ENCODE data around the gene SYT7. TPM values are rescaled to one million over a fixed set of nuclear protein-coding genes. Genes with fewer than 3 reads are reported as not detected.

The SYT7 gene
- total RNA-seq, 1 experiment from 2014 or later, result 25.2 TPM

- no peak overlapping the region for H3K27ac Mint-ChIP-seq (ENCODE audit: low read depth, unreplicated experiment)
- CTCF ChIA-PET, result interaction anchor here (0.6 to 4.3 kb wide), 14 partner anchors 8 to 545 kb away, joined by 3 to 80 read pairs (median 12); partner anchors contain the start of gene LRRC10B
- TF ChIP-seq, protein P1, sequence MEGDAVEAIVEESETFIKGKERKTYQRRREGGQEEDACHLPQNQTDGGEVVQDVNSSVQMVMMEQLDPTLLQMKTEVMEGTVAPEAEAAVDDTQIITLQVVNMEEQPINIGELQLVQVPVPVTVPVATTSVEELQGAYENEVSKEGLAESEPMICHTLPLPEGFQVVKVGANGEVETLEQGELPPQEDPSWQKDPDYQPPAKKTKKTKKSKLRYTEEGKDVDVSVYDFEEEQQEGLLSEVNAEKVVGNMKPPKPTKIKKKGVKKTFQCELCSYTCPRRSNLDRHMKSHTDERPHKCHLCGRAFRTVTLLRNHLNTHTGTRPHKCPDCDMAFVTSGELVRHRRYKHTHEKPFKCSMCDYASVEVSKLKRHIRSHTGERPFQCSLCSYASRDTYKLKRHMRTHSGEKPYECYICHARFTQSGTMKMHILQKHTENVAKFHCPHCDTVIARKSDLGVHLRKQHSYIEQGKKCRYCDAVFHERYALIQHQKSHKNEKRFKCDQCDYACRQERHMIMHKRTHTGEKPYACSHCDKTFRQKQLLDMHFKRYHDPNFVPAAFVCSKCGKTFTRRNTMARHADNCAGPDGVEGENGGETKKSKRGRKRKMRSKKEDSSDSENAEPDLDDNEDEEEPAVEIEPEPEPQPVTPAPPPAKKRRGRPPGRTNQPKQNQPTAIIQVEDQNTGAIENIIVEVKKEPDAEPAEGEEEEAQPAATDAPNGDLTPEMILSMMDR (IDR thresholded peaks at IDR 0.05; ENCODE audit: unreplicated experiment), result no peak
- DNase-seq (ENCODE audit: unreplicated experiment), result no peak
- no TSS peak for BruUV-seq (replicated peaks)
- H3K27me3 Mint-ChIP-seq (ENCODE audit: insufficient read depth, unreplicated experiment), result no peaks in the 10 kb centered on the region
- POLR2A ChIA-PET, result no interaction called here
- intact Hi-C loops (cut with micrococcal nuclease), result no loop called here
- H3K36me3 Mint-ChIP-seq (ENCODE audit: insufficient read depth, unreplicated experiment), result no peaks in the 10 kb centered on the region
- H3K4me1 Mint-ChIP-seq (ENCODE audit: insufficient read depth, unreplicated experiment), result no peaks in the 10 kb centered on the region
- no peak overlapping the region for H3K4me3 Mint-ChIP-seq (ENCODE audit: unreplicated experiment)
- no peaks in the 10 kb centered on the region for H3K9me3 Mint-ChIP-seq (ENCODE audit: unreplicated experiment)
Measured at GRCh38 chr11:61515686-61516085, 65.2 kb downstream of the SYT7 start.

GRCh38 chr11:61514050-61514917 lies 66.6 kb downstream of the SYT7 start:
- no TSS peak for BruUV-seq (replicated peaks)
- no peak for DNase-seq (ENCODE audit: unreplicated experiment)
- H3K4me1 Mint-ChIP-seq (ENCODE audit: insufficient read depth, unreplicated experiment), result no peaks in the 10 kb centered on the region
- no peak overlapping the region for H3K4me3 Mint-ChIP-seq (ENCODE audit: unreplicated experiment)
- TF ChIP-seq, protein P1 (IDR thresholded peaks at IDR 0.05; ENCODE audit: unreplicated experiment), result no peak
- H3K27ac Mint-ChIP-seq (ENCODE audit: low read depth, unreplicated experiment), result no peak overlapping the region
- POLR2A ChIA-PET, result no interaction called here
- no peaks in the 10 kb centered on the region for H3K36me3 Mint-ChIP-seq (ENCODE audit: insufficient read depth, unreplicated experiment)
- no peaks in the 10 kb centered on the region for H3K27me3 Mint-ChIP-seq (ENCODE audit: insufficient read depth, unreplicated experiment)
- H3K9me3 Mint-ChIP-seq (ENCODE audit: unreplicated experiment), result no peaks in the 10 kb centered on the region
- CTCF ChIA-PET, result interaction anchor here (0.6 to 3.2 kb wide), 14 partner anchors 9 to 384 kb away, joined by 3 to 18 read pairs (median 4); no protein-coding TSS in a partner anchor
- intact Hi-C loops (cut with micrococcal nuclease), result no loop called here

DNA sequence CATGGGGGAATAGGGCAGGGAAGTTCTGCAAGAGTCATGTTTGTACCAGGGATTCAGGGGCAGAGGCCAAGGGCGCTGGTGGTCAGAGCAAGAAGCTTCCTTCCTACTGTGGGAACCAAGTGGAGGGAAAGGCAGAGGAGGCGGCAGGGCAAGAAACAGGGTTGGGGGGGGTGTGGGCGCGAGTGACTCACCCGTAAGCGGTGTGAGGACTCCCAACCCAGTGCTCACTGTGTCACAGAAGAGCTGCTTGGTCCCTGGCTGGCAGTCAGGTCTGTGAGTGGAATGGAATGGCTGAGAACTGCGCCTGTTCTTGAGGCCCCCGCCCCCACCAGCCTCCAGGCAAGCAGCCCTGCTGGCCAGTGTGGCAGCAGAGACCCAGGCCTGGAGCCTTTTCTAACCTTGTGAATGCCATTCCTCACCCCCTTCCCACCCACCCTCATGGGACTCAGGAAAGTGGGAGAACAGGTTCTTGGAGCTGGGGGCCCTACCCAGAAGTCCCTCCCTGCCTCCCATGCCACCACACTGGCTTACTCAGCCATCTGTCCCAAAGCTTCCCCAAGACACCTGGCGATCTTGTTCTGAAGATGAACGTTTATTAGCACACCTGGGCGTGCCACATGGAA lies 67.6 kb downstream of the SYT7 start:
- H3K4me3 Mint-ChIP-seq (ENCODE audit: unreplicated experiment), result no peak overlapping the region
- TF ChIP-seq, protein P1 (IDR thresholded peaks at IDR 0.05; ENCODE audit: unreplicated experiment), result no peak
- no peak for DNase-seq (ENCODE audit: unreplicated experiment)
- intact Hi-C loops (cut with micrococcal nuclease), result no loop called here
- H3K9me3 Mint-ChIP-seq (ENCODE audit: unreplicated experiment), result no peaks in the 10 kb centered on the region
- BruUV-seq (replicated peaks), result no TSS peak
- CTCF ChIA-PET, result interaction anchor here (0.7 to 3.2 kb wide), 5 partner anchors 18 to 47 kb away, joined by 3 to 18 read pairs (median 4); no protein-coding TSS in a partner anchor
- no peaks in the 10 kb centered on the region for H3K4me1 Mint-ChIP-seq (ENCODE audit: insufficient read depth, unreplicated experiment)
- no peak overlapping the region for H3K27ac Mint-ChIP-seq (ENCODE audit: low read depth, unreplicated experiment)
- no peaks in the 10 kb centered on the region for H3K27me3 Mint-ChIP-seq (ENCODE audit: insufficient read depth, unreplicated experiment)
- POLR2A ChIA-PET, result interaction anchor here (0.6 kb wide), 2 partner anchors 56 to 240 kb away, joined by 3 read pairs; no protein-coding TSS in a partner anchor
- H3K36me3 Mint-ChIP-seq (ENCODE audit: insufficient read depth, unreplicated experiment), result no peaks in the 10 kb centered on the region

DNA sequence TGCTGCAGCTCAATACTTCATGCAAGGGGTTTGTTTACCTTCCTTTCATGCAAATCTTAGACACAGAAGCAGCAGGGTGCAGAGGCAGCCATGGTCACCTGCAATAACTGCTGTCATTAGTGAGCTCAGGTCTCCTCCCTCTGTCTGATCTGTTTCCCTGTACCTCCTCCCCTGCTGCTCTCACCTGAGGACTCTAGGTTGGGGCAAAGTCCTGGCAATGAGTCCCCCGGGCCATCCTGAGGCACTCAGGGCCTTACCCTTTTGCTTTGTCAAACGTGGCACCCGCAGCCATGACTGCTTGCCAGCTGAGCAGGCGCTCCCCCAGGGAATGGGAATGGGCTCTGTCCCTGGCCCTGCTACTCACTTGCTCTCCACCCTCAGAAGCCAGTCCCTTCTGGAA lies 68.4 kb downstream of the SYT7 start:
- Mint-ChIP-seq H3K27ac (ENCODE audit: low read depth, unreplicated experiment) (no peak overlapping the region), H3K36me3 (ENCODE audit: insufficient read depth, unreplicated experiment) (no peaks in the 10 kb centered on the region), H3K9me3 (ENCODE audit: unreplicated experiment) (no peaks in the 10 kb centered on the region), H3K4me3 (ENCODE audit: unreplicated experiment) (no peak overlapping the region), H3K4me1 (ENCODE audit: insufficient read depth, unreplicated experiment) (no peaks in the 10 kb centered on the region), H3K27me3 (ENCODE audit: insufficient read depth, unreplicated experiment) (peaks cover 8% of the 10 kb centered on the region)
- TF ChIP-seq, protein P1 (IDR thresholded peaks at IDR 0.05; ENCODE audit: unreplicated experiment), result no peak
- intact Hi-C loops (cut with micrococcal nuclease), result no loop called here
- POLR2A ChIA-PET, result no interaction called here
- no peak for DNase-seq (ENCODE audit: unreplicated experiment)
- CTCF ChIA-PET, result interaction anchor here (0.5 to 3.2 kb wide), 5 partner anchors 17 to 126 kb away, joined by 3 to 18 read pairs (median 4); no protein-coding TSS in a partner anchor
- BruUV-seq (replicated peaks), result no TSS peak

Data from MCF 10A (cell line).